Right lobe of liver (tissue), 4 donors: Measurements from ENCODE around the gene MICOS13.

Source experiments
- CTCF ChIP-seq, 4 donors: fragments of 200-600 bp in 3 of 4; fragments of 450-650 bp in 1 of 4; IDR thresholded peaks; one replicate each; pipeline versions ENCODE4 v1.5.1 to v1.8.0; 2016 to 2022; ENCODE audit warnings: antibody characterized with exemption in 4 of 4, mild to moderate bottlenecking in 2 of 4
- POLR2A ChIP-seq: fragments of 450-650 bp; IDR thresholded peaks from one replicate; pipeline ENCODE4 v1.6.1; 2017; ENCODE audit warnings: antibody characterized with exemption, mild to moderate bottlenecking
- donor health status: DM: no; HTN: no; CAD: no.
- donor health status: DM: no; HTN: no; CAD: no.
- donor health status: DM: no; HTN: yes; CAD: no.

DNA sequence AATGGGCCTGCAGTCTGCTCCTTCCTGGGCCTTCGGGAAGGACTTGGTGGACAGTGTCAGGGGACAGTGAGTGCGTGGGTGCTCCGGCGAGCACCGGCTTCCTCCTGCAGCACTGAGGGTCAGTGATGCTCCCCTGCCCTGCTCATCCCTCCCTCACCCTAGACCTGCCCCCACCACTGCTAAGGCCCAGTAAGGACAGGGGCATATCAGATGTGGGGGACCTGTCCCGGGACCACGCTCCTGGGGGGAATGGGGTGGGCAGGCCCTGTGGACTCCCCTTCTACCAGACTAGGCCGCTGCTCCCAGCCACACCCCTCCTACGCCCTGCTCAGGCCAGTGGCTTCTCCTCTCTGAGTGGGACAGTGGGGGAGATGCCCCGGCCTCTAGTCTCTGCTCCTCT is 3.2 kb downstream of the MICOS13 start:
- TF ChIP-seq CTCF (IDR thresholded peaks at IDR 0.05): no peak
- no peak for TF ChIP-seq POLR2A
